Measurements from ENCODE around the gene COG1. TPM values are rescaled to one million over a fixed set of nuclear protein-coding genes. Genes with fewer than 3 reads are reported as not detected.

The COG1 gene
- total RNA-seq, 4 donors from 2014 or later = 18.8 to 61.6 (median 22.7) TPM

- DNase-seq = no peak
- Histone ChIP-seq H3K27me3 (no peaks in the 10 kb centered on the region), H3K4me3 (no peak overlapping the region), H3K36me3 (no peaks in the 10 kb centered on the region), H3K9me3 (no peaks in the 10 kb centered on the region), H3K4me1 (no peaks in the 10 kb centered on the region), H3K27ac (no peak overlapping the region)
- intact Hi-C loops (cut with DNase I; ENCODE audit: low total_unique reads) = no loop called here
- no peak for TF ChIP-seq CTCF (IDR thresholded peaks at IDR 0.05)
Measured at GRCh38 chr17:73203788-73204479, 11.1 kb downstream of the COG1 start.

- Histone ChIP-seq H3K4me1 (no peaks in the 10 kb centered on the region), H3K27ac (no peak overlapping the region), H3K36me3 (no peaks in the 10 kb centered on the region), H3K9me3 (no peaks in the 10 kb centered on the region), H3K4me3 (no peak overlapping the region), H3K27me3 (no peaks in the 10 kb centered on the region)
- DNase-seq = no peak
- intact Hi-C loops (cut with DNase I; ENCODE audit: low total_unique reads) = no loop called here
- no peak for TF ChIP-seq POLR2A (IDR thresholded peaks at IDR 0.05)
- no peak for TF ChIP-seq CTCF (IDR thresholded peaks at IDR 0.05)
Measured at GRCh38 chr17:73205459-73205961, 12.7 kb downstream of the COG1 start.

GRCh38 chr17:73208139-73208827 lies 15.4 kb downstream of the COG1 start:
- H3K4me3 ChIP-seq = no peak overlapping the region
- no peak for DNase-seq
- intact Hi-C loops (cut with DNase I; ENCODE audit: low total_unique reads) = no loop called here
- H3K9me3 ChIP-seq = no peaks in the 10 kb centered on the region
- no peaks in the 10 kb centered on the region for H3K27me3 ChIP-seq
- H3K27ac ChIP-seq = no peak overlapping the region
- no peaks in the 10 kb centered on the region for H3K4me1 ChIP-seq
- H3K36me3 ChIP-seq = no peaks in the 10 kb centered on the region
- TF ChIP-seq CTCF (IDR thresholded peaks at IDR 0.05) (no peak), POLR2A (IDR thresholded peaks at IDR 0.05) (no peak)

GRCh38 chr17:73209436-73209835 lies 16.6 kb downstream of the COG1 start:
- intact Hi-C loops (cut with DNase I; ENCODE audit: low total_unique reads) = no loop called here
- DNase-seq = no peak
- TF ChIP-seq CTCF (IDR thresholded peaks at IDR 0.05) (no peak), POLR2A (IDR thresholded peaks at IDR 0.05) (no peak)
- Histone ChIP-seq H3K27me3 (no peaks in the 10 kb centered on the region), H3K36me3 (no peaks in the 10 kb centered on the region), H3K27ac (no peak overlapping the region), H3K4me1 (no peaks in the 10 kb centered on the region), H3K4me3 (no peak overlapping the region), H3K9me3 (no peaks in the 10 kb centered on the region)

GRCh38 chr17:73210002-73210678 lies 17.3 kb downstream of the COG1 start:
- DNase-seq = no peak
- TF ChIP-seq POLR2A (IDR thresholded peaks at IDR 0.05) = no peak
- no peak for TF ChIP-seq CTCF (IDR thresholded peaks at IDR 0.05)
- Histone ChIP-seq H3K27me3 (no peaks in the 10 kb centered on the region), H3K27ac (no peak overlapping the region), H3K4me3 (no peak overlapping the region), H3K36me3 (no peaks in the 10 kb centered on the region), H3K9me3 (no peaks in the 10 kb centered on the region), H3K4me1 (no peaks in the 10 kb centered on the region)
- intact Hi-C loops (cut with DNase I; ENCODE audit: low total_unique reads) = no loop called here

Measured in uterus (tissue), 4 donors.